ENCODE results near the gene COL28A1. TPM values are rescaled to one million over a fixed set of nuclear protein-coding genes. Genes with fewer than 3 reads are reported as not detected.
"Not testable (repeated sequence)": the region's sequence is repeated elsewhere in the genome, so short reads cannot be mapped to it uniquely, and the experiment has no call there.

Gene COL28A1
- polyA plus RNA-seq, 1 donor from 2014 or later: not detected

DNA sequence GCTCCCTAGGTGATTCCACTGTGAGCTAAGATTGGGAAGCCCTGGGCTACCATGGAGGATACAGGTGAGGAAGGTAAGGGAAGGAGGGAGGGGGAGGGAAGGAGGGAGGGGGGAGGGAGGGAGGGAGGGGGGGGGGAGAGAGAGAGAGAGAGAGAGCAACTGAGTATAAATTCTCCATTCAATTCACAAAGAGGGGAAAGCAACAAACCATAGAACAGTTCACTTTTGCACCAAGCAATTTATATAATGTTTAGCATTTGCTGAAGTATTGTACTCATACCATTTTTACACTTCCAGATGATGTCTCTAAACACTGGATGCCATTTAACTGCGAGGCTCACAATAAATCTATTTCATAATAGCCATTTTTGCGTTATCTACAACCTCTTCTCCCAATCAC, 118.3 kb downstream of the COL28A1 start:
- H3K27me3 Mint-ChIP-seq: peaks cover 2% of the 10 kb centered on the region
- H3K4me1 Mint-ChIP-seq: peaks cover 0 to 5% (median 4%) of the 10 kb centered on the region in 3 donors
- no peak overlapping the region for H3K4me3 Mint-ChIP-seq
- no peaks in the 10 kb centered on the region for H3K9me3 Mint-ChIP-seq
- H3K27ac Mint-ChIP-seq: no peak overlapping the region
- no peaks in the 10 kb centered on the region for H3K36me3 Mint-ChIP-seq

DNA sequence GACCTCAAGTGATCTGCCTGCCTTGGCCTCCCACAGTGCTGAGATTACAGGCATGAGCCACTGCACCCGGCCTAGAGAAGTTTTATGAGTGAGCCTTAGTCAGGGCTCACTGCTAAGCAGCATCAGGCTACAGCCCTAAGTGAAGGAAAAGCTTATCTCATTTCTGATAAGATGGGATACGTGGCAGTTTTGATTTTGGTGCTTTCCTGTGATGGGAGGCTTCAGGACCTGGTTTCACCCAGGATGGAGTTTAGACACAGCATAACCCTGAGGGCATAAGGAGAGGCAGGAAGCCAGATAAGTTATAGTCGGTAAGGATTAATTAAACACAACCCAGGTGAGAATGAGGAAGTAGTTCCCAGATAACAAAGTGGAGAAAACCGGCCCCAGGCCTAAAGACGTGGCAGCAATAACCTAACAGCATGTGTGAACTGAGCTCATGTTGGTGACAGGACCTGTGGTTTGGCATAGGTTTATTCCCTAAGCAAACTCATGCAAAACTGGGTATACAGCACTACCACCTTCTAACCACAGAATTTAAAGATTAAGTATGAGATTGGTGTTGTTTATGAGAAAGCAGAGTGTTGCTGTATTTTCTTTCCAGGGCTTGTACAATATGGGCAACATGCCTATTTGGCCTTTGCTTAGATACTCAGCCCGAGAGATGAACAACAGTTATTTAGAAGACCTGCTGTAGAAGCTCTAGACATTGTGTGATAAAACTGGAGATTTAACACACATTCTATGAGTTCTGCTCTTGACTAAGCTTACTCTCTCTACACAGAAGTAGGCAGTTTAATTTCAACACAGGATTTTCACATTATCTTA, 119.4 kb downstream of the COL28A1 start:
- H3K27me3 Mint-ChIP-seq: peaks cover 2% of the 10 kb centered on the region
- H3K4me3 Mint-ChIP-seq: peak overlapping the region in 1 of 4 donors; percentile 34

DNA sequence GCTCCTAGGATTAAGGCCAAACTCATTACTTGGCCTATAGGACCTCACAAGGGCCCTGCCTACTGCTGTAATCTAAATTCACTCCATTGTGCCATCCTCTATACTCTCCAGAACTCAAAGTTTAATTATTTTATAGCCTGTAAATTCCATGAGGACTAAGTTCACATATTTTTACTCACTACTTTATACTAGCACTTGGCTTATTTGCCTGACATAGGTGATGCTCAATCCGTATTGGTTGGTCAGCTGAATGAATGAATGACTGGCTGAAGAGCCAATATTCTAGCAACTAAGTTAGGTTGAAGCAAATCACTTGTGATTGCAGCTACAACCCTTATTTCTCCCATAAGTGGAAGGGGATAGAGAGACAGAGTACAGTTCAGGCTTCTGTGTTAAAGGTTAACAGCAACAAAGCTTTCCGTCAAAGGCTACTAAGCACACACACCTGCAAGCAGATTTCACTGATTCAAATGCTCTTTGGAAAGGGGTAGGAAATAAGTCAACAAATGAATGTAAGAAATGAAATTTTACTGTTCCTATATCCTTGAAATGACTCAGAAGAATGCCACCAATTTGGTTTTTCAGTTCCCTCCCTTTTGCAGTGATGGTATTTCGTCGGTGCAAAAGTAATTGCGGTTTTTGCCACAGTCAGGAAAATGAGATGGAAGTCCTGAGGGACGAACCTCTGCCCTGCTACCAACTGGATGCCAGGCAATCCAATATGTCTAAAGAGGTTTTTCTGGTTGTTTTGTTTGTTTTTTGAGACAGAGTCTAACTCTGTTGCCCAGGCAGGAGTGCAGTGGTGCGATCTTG, 120.7 kb downstream of the COL28A1 start:
- no peaks in the 10 kb centered on the region for H3K9me3 Mint-ChIP-seq
- peak overlapping the region in 1 of 4 donors; percentile 56 for H3K4me3 Mint-ChIP-seq
- peaks cover 0 to 5% (median 4%) of the 10 kb centered on the region in 3 donors for H3K4me1 Mint-ChIP-seq
- H3K36me3 Mint-ChIP-seq: no peaks in the 10 kb centered on the region
- H3K27me3 Mint-ChIP-seq: peaks cover 2% of the 10 kb centered on the region
- no peak overlapping the region for H3K27ac Mint-ChIP-seq

More for the DNA sequence above, 119.4 kb downstream of the COL28A1 start:
- H3K9me3 Mint-ChIP-seq: no peaks in the 10 kb centered on the region
- peaks cover 0 to 5% (median 4%) of the 10 kb centered on the region in 3 donors for H3K4me1 Mint-ChIP-seq
- no peak overlapping the region for H3K27ac Mint-ChIP-seq
- H3K36me3 Mint-ChIP-seq: no peaks in the 10 kb centered on the region

DNA sequence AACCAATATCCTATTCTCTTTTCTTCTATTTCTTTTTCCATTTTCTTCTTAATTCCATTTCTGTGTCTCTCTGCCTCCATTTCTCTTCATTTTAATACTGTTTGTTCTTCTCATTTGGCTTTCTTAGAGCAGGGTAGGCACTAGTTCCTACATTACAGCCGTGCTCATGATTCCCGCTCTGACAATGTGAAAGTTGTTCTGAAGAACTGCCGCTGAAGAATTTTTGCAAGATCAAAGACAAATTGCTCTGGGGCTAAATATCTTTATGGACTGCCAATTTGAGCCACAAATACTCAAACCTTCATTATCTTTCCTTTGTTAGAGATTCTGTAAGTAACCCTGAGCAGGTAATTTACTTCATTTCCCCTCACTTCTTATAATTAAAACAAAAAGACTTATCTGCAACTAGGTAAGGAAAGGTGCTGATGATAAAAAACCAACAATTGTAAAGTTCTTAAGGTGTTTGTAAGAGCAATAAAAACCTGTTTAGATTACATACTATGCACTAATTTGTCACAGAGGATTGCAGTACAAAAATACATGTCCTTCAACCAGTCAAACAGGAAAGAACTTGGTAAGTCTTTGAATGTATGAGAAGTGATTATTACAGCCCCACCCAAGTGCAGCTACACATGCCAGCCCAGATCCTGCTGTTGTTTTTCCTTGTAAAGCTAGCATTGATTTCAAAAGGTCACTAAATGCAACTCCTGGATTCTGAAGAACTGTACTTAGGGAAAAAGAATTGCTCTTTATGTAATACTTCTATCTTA, 127.5 kb downstream of the COL28A1 start:
- no peak overlapping the region for H3K27ac Mint-ChIP-seq
- peaks cover 7% of the 10 kb centered on the region for H3K27me3 Mint-ChIP-seq
- no peak overlapping the region for H3K4me3 Mint-ChIP-seq
- no peaks in the 10 kb centered on the region for H3K36me3 Mint-ChIP-seq
- H3K4me1 Mint-ChIP-seq: no peaks in the 10 kb centered on the region
- peaks cover 5 to 13% (median 6%) of the 10 kb centered on the region in 3 donors for H3K9me3 Mint-ChIP-seq

DNA sequence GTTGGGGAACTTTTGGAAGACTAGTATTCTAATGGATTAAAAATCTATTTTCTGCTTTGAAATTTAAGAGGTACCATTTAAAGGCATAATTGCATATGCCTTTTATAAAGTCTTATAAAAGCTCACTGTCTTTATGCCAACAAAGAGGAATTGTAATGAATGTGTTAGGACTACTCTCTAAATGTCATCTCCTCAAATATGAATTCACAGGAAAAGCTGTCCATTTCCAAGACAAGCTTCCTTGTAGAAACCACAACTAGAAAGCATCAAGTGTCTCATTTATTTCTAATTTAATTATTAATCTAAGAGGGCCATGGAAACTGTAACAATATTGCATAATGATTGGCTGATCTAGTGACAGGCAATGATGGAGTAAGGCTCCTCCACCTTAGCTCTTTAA, 130.2 kb downstream of the COL28A1 start:
- Mint-ChIP-seq H3K27ac (no peak overlapping the region), H3K4me3 (no peak overlapping the region), H3K36me3 (peaks cover 5% of the 10 kb centered on the region), H3K9me3 (peaks cover 5 to 13% (median 6%) of the 10 kb centered on the region in 3 donors), H3K27me3 (peaks cover 7% of the 10 kb centered on the region), H3K4me1 (peaks cover 0 to 2% (median 0%) of the 10 kb centered on the region in 3 donors)

DNA sequence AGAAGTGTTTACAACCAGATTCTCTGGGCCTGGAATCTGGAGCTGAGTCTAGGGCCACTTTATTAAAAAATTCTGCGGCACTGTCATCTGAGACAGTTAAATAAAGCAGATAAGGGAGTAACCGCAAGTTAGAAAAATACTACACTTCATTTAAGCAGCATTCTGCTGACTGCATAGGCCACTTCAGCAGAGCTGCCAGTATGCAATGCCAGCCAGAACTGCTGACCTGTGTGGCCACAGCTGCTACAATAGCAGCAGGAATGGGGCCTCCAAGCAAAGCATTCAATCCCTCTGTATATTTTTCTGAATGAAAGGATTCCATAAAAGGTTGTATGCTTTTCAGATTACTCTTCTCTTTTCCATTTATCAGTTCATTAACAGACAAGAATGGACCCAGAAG, 136.0 kb downstream of the COL28A1 start:
- H3K4me3 Mint-ChIP-seq: no peak overlapping the region
- H3K4me1 Mint-ChIP-seq: peaks cover 0 to 2% (median 0%) of the 10 kb centered on the region in 3 donors
- peaks cover 3% of the 10 kb centered on the region for H3K27me3 Mint-ChIP-seq
- peaks cover 5% of the 10 kb centered on the region for H3K36me3 Mint-ChIP-seq
- no peaks in the 10 kb centered on the region for H3K9me3 Mint-ChIP-seq
- no peak overlapping the region for H3K27ac Mint-ChIP-seq

DNA sequence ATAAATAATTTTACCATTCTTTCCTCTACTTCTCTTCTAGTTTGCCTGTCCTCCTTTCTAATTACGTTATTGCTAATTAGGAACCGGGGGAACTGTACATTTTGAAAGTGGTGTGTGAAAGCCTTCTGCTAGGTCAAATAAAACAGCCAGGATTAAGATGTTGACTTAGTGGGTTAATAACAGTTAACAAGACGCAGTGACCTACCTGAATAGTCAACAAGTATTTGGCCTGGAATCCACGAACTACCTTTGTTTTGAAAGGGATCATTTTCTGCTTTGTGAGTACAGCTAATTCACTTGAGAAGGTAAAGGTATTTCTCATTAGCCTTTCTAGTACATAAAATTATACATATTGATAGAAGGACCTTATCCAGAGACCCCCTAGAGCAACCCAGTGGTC, 139.9 kb downstream of the COL28A1 start:
- Mint-ChIP-seq H3K4me1 (no peaks in the 10 kb centered on the region), H3K27me3 (peaks cover 11% of the 10 kb centered on the region), H3K27ac (no peak overlapping the region), H3K36me3 (no peaks in the 10 kb centered on the region), H3K9me3 (peaks cover 6 to 23% (median 17%) of the 10 kb centered on the region in 3 donors), H3K4me3 (no peak overlapping the region)

DNA sequence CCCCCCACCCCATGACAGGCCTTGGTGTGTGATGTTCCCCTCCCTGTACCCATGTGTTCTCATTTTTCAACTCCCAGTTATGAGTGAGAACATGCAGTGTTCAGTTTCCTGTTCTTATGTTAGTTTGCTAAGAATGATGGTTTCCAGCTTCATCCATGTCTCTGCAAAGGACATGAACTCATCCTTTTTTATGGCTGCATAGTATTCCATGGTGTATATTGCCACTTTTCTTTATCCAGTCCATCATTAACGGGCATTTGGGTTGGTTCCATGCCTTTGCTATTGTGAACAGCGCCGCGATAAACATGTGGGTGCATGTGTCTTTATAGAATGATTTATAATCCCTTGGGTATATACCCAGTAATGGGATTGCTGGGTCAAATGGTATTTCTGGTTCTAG, 147.5 kb downstream of the COL28A1 start:
- not testable (repeated sequence) for H3K36me3 Mint-ChIP-seq, H3K4me1 Mint-ChIP-seq, H3K4me3 Mint-ChIP-seq

DNA sequence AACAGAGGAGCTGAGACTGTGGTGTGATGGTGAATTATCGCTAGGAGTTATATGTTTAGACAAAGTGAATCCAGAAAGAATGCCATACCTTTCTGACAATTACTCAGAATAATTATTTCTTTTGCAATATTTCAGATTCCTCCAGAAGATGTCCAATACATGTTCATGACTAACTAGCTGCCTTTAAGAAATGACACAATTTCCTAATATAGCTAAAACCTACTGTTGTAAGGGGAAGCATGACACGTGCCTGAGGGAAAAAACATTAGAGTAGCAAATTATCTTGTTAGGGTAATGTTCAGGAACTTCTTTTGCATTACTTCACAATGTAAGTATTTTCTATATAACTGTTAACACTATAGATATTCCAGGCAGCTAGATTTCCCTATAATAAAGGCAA, 150.3 kb downstream of the COL28A1 start:
- Mint-ChIP-seq H3K36me3 (no peaks in the 10 kb centered on the region), H3K4me1 (peaks cover 0 to 2% (median 0%) of the 10 kb centered on the region in 3 donors), H3K9me3 (peaks cover 0 to 3% (median 0%) of the 10 kb centered on the region in 3 donors), H3K27ac (no peak overlapping the region), H3K4me3 (no peak overlapping the region), H3K27me3 (no peaks in the 10 kb centered on the region)

More for the DNA sequence above, 147.5 kb downstream of the COL28A1 start:
- H3K27me3 Mint-ChIP-seq, H3K27ac Mint-ChIP-seq: not testable (repeated sequence)
- H3K9me3 Mint-ChIP-seq: peaks cover 8 to 24% (median 17%) of the 10 kb centered on the region in 3 donors

DNA sequence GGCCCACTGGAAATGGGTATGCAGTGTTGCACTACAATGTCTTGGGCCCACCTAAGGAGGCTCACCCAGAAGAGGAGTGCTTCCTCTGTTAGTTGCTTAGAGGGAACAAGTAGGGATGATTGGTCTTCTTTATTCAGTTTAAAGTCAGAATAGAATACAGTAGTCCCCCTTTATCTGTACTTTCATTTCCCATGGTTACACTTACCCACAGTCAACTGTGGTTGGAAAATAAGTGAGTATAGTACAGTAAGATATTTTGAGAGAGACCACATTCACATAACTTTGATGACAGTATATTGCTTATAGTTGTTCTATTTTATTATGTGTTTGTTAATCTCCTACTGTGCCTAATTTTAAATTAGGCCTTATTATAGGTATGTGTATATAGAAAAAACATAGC, 151.4 kb downstream of the COL28A1 start:
- H3K27ac Mint-ChIP-seq: no peak overlapping the region
- peaks cover 0 to 3% (median 3%) of the 10 kb centered on the region in 3 donors for H3K9me3 Mint-ChIP-seq
- H3K4me1 Mint-ChIP-seq: peaks cover 0 to 2% (median 0%) of the 10 kb centered on the region in 3 donors
- no peaks in the 10 kb centered on the region for H3K36me3 Mint-ChIP-seq
- no peak overlapping the region for H3K4me3 Mint-ChIP-seq
- H3K27me3 Mint-ChIP-seq: peaks cover under 1% of the 10 kb centered on the region

DNA sequence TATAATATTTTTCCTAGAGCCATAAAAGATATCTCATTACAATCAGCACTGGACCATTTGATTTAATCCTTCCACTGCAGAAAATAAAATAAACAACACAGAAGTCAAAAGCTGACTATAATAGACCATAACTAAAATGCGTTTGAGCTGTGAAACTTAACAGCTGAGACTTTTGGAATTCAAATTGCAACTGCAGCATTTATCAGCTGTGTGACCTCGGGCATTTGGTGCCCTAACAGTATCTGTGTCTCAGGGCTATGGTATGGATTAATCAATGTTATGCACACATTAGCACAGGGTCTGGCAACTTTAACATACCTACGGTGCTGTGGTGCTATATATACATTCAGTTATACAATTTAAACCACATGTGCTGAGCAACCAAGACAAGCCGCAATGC, 160.1 kb downstream of the COL28A1 start:
- Mint-ChIP-seq H3K4me1 (peaks cover 0 to 11% (median 0%) of the 10 kb centered on the region in 3 donors), H3K36me3 (no peaks in the 10 kb centered on the region), H3K27me3 (peaks cover 5% of the 10 kb centered on the region), H3K27ac (no peak overlapping the region), H3K4me3 (no peak overlapping the region), H3K9me3 (peaks cover 0 to 3% (median 0%) of the 10 kb centered on the region in 3 donors)

DNA sequence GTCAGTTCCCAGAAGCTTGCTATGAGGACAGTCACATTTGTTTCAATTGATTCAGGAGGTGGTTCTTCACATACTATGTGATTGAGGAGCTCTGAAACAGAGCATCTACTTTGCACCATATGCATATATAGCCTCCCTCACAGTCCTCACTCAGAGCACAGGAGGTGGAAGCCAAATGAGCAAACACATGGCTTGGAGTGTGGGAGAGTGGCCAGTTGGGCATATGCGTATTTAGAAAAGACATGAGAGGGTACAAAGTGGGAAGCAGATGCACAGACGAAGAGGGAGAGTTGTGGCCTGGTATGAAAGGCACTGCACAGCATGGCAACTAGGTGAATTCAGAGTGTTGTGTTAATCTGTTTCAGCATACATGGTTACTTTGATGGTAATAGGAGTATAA, 165.6 kb downstream of the COL28A1 start:
- H3K27me3 Mint-ChIP-seq: no peaks in the 10 kb centered on the region
- H3K36me3 Mint-ChIP-seq: no peaks in the 10 kb centered on the region
- H3K4me1 Mint-ChIP-seq: peaks cover 0 to 16% (median 2%) of the 10 kb centered on the region in 3 donors
- H3K4me3 Mint-ChIP-seq: no peak overlapping the region
- no peaks in the 10 kb centered on the region for H3K9me3 Mint-ChIP-seq
- H3K27ac Mint-ChIP-seq: no peak overlapping the region

DNA sequence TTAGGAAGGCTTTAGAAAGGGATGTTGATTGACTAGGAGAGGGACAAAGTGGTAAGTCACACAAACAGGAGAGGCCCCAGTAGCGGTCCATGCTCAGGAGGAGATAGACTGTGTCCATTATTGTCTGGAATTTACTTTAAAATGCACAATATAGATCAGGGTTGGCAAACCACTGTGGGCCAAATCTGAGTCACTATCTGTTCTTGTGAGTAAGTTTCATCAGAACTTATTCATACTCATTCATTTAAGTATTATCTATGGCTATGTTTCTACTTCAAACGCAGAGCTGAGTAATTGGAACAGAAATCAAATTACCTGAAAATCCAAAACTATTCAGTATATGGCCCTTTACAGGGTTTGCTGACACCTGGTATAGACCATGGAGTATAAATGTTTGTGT, 166.5 kb downstream of the COL28A1 start:
- Mint-ChIP-seq H3K27me3 (peaks cover 1% of the 10 kb centered on the region), H3K4me1 (peaks cover 0 to 8% (median 2%) of the 10 kb centered on the region in 3 donors), H3K27ac (no peak overlapping the region), H3K9me3 (no peaks in the 10 kb centered on the region), H3K4me3 (no peak overlapping the region), H3K36me3 (no peaks in the 10 kb centered on the region)

DNA sequence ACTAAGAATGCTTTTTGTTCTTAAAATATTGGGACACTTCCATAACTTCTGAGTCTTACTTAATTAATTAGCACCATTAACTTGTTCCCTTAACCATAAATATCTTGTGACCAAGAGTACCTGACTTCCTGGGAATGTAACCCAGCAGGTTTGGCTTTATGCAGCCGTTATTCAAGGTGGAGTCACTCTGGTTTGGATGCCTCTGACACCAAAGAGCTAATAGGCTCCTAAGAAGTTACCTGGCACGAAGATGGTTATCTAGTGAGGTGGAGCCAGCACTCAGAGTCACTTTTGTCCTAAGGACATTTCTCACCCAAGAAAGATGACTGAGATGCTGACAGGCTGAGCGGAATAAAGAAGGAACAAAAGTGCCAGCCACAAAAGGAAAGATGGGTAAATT, 181.0 kb downstream of the COL28A1 start:
- peaks cover 0 to 1% (median 0%) of the 10 kb centered on the region in 3 donors for H3K4me1 Mint-ChIP-seq
- peak overlapping the region in 1 of 3 donors; percentile 87 for H3K27ac Mint-ChIP-seq
- H3K9me3 Mint-ChIP-seq: peaks cover 0 to 5% (median 2%) of the 10 kb centered on the region in 3 donors
- H3K27me3 Mint-ChIP-seq: no peaks in the 10 kb centered on the region
- no peak overlapping the region for H3K4me3 Mint-ChIP-seq
- peaks cover 2% of the 10 kb centered on the region for H3K36me3 Mint-ChIP-seq
